Thymus (tissue), 2 donors: ENCODE measurements around the gene ZNF180. TPM values are rescaled to one million over a fixed set of nuclear protein-coding genes. Genes with fewer than 3 reads are reported as not detected.

ENCODE experiments used
- polyA plus RNA-seq: library from polyadenylated mRNA; stranded (reverse); fragments of 200-250 nt; gene quantifications from one replicate; pipeline ENCODE4 v1.2.3, GENCODE V29; 2013
- total RNA-seq: library from RNA; stranded (reverse); fragments of 120-200 nt; gene quantifications from one replicate; pipeline ENCODE4 v1.2.4, GENCODE V29; 2013
- donor health status: healthy.

The ZNF180 gene
- total and polyA plus RNA-seq, 2 donors, result 8.3 to 11.6 TPM

Other genes with a start within 250 kb of the ZNF180 start
- 2.1 TPM for gene ZNF233, start 240.6 kb downstream of the ZNF180 start, total RNA-seq
- 1.7 TPM for gene ZNF233, start 240.6 kb downstream of the ZNF180 start, polyA plus RNA-seq
- 7.1 TPM for gene ZNF235, start 195.5 kb downstream of the ZNF180 start, total RNA-seq
- gene ZNF235, start 195.5 kb downstream of the ZNF180 start, polyA plus RNA-seq, result 7.7 TPM
- 3.1 TPM for gene ZNF112, start 143.8 kb downstream of the ZNF180 start, total RNA-seq
- 1.3 TPM for gene ZNF112, start 143.8 kb downstream of the ZNF180 start, polyA plus RNA-seq
- gene ZNF285, start 98.9 kb downstream of the ZNF180 start, total RNA-seq, result 4.9 TPM
- gene ZNF285, start 98.9 kb downstream of the ZNF180 start, polyA plus RNA-seq, result 2.1 TPM
- 4.7 TPM for gene ZNF229, start 52.0 kb downstream of the ZNF180 start, total RNA-seq
- 1.5 TPM for gene ZNF229, start 52.0 kb downstream of the ZNF180 start, polyA plus RNA-seq
- gene CEACAM20, start 29.2 kb upstream of the ZNF180 start, total RNA-seq, result 0.05 TPM
- gene CEACAM20, start 29.2 kb upstream of the ZNF180 start, polyA plus RNA-seq, result 0.05 TPM
- gene IGSF23, start 113.0 kb upstream of the ZNF180 start, total RNA-seq, result 0.05 TPM
- 0.14 TPM for gene IGSF23, start 113.0 kb upstream of the ZNF180 start, polyA plus RNA-seq
- 5.6 TPM for gene PVR, start 143.4 kb upstream of the ZNF180 start, total RNA-seq
- gene PVR, start 143.4 kb upstream of the ZNF180 start, polyA plus RNA-seq, result 7.8 TPM
- 0.28 TPM for gene CEACAM19, start 171.0 kb upstream of the ZNF180 start, total RNA-seq
- 3.5 TPM for gene CEACAM19, start 171.0 kb upstream of the ZNF180 start, polyA plus RNA-seq
- 0.24 TPM for gene CEACAM16, start 198.6 kb upstream of the ZNF180 start, total RNA-seq
- gene CEACAM16, start 198.6 kb upstream of the ZNF180 start, polyA plus RNA-seq, result 0.09 TPM
- gene BCL3, start 248.2 kb upstream of the ZNF180 start, total RNA-seq, result 2.9 TPM
- gene BCL3, start 248.2 kb upstream of the ZNF180 start, polyA plus RNA-seq, result 62.9 TPM